A549 (cell line): ENCODE measurements around the gene SPOCK2. TPM values are rescaled to one million over a fixed set of nuclear protein-coding genes. Genes with fewer than 3 reads are reported as not detected.

ENCODE experiments used
- ATAC-seq, 2 experiments: fragments of 200-7000 bp in 1 of 2; fragments of >200 bp in 1 of 2; cut with Nextera tagmentation in 1 of 2; cut with Tn5 transposase in 1 of 2; 3 replicates each; pipeline versions ENCODE4 v1.8.0 to v1.9.1; 2018 to 2020; ENCODE audit warnings: mild to moderate bottlenecking in 1 of 2, moderate library complexity in 1 of 2
- CTCF ChIA-PET: fragments of 300-600 bp; sonication (Branson Sonifier 250); formaldehyde crosslinking; extraction: SDS; loops from one replicate; lab custom pipeline; 2021; ENCODE audit warnings: antibody characterized with exemption, inconsistent platforms; lab: Yijun Ruan, JAX
- POLR2A ChIA-PET: fragments of 350-600 bp; formaldehyde crosslinking; extraction: SDS; loops from one replicate; lab custom pipeline; 2021; ENCODE audit warnings: antibody characterized with exemption, inconsistent platforms; lab: Yijun Ruan, JAX
- DNase-seq, 2 experiments: peaks; one replicate each; pipeline versions ENCODE4 v3.0.0 to v3.0.0-alpha.2; 2011 to 2016; ENCODE audit warnings: low read depth in 1 of 2, low spot score in 1 of 2
- FAIRE-seq: peaks from 2 replicates; lab custom pipeline; 2011; peaks lifted over from hg19 to GRCh38; lab: Jason Lieb, UNC
- H3K27ac ChIP-seq, 2 experiments: fragments of >200 bp; sonication (Bioruptor Twin); formaldehyde crosslinking; 3 replicates each; pipeline ENCODE4 v1.5.1; 2016 to 2017
- H3K4me1 ChIP-seq: fragments of >200 bp; sonication (Bioruptor Twin); formaldehyde crosslinking; 3 replicates; pipeline ENCODE4 v1.6.1; 2016
- H3K4me2 ChIP-seq: fragments of >200 bp; sonication (Bioruptor Twin); formaldehyde crosslinking; 3 replicates; pipeline ENCODE4 v1.6.1; 2016
- H3K4me3 ChIP-seq: fragments of >200 bp; sonication (Bioruptor Twin); formaldehyde crosslinking; 3 replicates; pipeline ENCODE4 v1.5.1; 2016
- H3K9me3 ChIP-seq: fragments of >200 bp; sonication (Bioruptor Twin); formaldehyde crosslinking; 3 replicates; pipeline ENCODE4 v1.6.1; 2016
- CBX2 ChIP-seq: fragments of 200-600 bp; sonication (generic); IDR thresholded peaks from 2 replicates; pipeline ENCODE4 v1.6.1; 2016; ENCODE audit warnings: low read depth, mild to moderate bottlenecking, borderline replicate concordance
- CHD4 ChIP-seq: fragments of 200-600 bp; sonication (generic); IDR thresholded peaks from 2 replicates; pipeline ENCODE4 v1.6.1; 2016; ENCODE audit warnings: antibody characterized with exemption, mild to moderate bottlenecking, borderline replicate concordance
- EHMT2 ChIP-seq: fragments of 200-600 bp; sonication (generic); IDR thresholded peaks from 2 replicates; pipeline ENCODE4 v1.6.1; 2016; ENCODE audit warnings: antibody characterized with exemption, low read depth, mild to moderate bottlenecking, moderate library complexity
- FOSL2 ChIP-seq, 2 experiments: fragments of 450-650 bp in 1 of 2; fragments of >200 bp in 1 of 2; sonication (Bioruptor Twin) in 1 of 2; formaldehyde crosslinking; IDR thresholded peaks; 2 replicates each; pipeline versions ENCODE4 v1.5.0 to v1.6.1; 2016 to 2020; ENCODE audit warnings: mild to moderate bottlenecking in 1 of 2, moderate library complexity in 1 of 2
- FOXS1 ChIP-seq: fragments of 250-450 bp; sonication (Bioruptor Pico); IDR thresholded peaks from 2 replicates; pipeline ENCODE4 v1.5.0; 2020; ENCODE audit warnings: mild to moderate bottlenecking, moderate library complexity
- GATA3 ChIP-seq: IDR thresholded peaks from 2 replicates; pipeline ENCODE4 v1.6.1; 2012; ENCODE audit warnings: borderline replicate concordance
- KDM1A ChIP-seq: fragments of 200-600 bp; sonication (generic); IDR thresholded peaks from 2 replicates; pipeline ENCODE4 v1.6.1; 2016; ENCODE audit warnings: low read depth, mild to moderate bottlenecking
- KDM5A ChIP-seq: fragments of 200-600 bp; sonication (generic); IDR thresholded peaks from 2 replicates; pipeline ENCODE4 v1.6.1; 2016; ENCODE audit warnings: antibody characterized with exemption, mild to moderate bottlenecking
- MAFK ChIP-seq: fragments of 450-650 bp; IDR thresholded peaks from 2 replicates; pipeline ENCODE4 v1.6.1; 2014; ENCODE audit not compliant: partially characterized antibody
- RARB ChIP-seq: fragments of 250-450 bp; sonication (Bioruptor Pico); IDR thresholded peaks from 2 replicates; pipeline ENCODE4 v1.8.0; 2021; ENCODE audit warnings: mild to moderate bottlenecking, moderate library complexity
- ZFP36 ChIP-seq: fragments of 450-650 bp; IDR thresholded peaks from 2 replicates; pipeline ENCODE4 v1.6.1; 2014; ENCODE audit warnings: borderline replicate concordance; ENCODE audit not compliant: partially characterized antibody
- ZSCAN20 ChIP-seq: fragments of 250-450 bp; sonication (Bioruptor Pico); IDR thresholded peaks from 2 replicates; pipeline ENCODE4 v1.8.0; 2022; ENCODE audit warnings: mild to moderate bottlenecking, moderate library complexity
- WGBS: methylation state at CpG from one replicate; pipeline ENCODE4 v1.1.6; 2017; ENCODE audit errors: missing lambda C conversion rate; 5-methylcytosine and 5-hydroxymethylcytosine counted together
- polyA plus RNA-seq, 4 experiments: library from polyadenylated mRNA; depleted of rRNA in 3 of 4; stranded (reverse); fragments of >200 nt; fragmentation: RNase III in 1 of 4; extraction: RNeasy Plus Mini Kit Qiagen cat#74134 plus additional on column Dnase treatment in 1 of 4; gene quantifications; 2 replicates in 3 of 4; 3 replicates in 1 of 4; pipeline ENCODE4 v1.2.3, GENCODE V29; 2011 to 2017
- TF ChIP-seq, protein P1 (sequence below): IDR thresholded peaks from 2 replicates; pipeline ENCODE4 v1.6.1; 2012
- TF ChIP-seq, protein P2 (sequence below): fragments of >200 bp; sonication (Bioruptor Twin); formaldehyde crosslinking; IDR thresholded peaks from 3 replicates; pipeline ENCODE4 v1.6.1; 2016
- TF ChIP-seq, protein P3 (sequence below): fragments of 450-650 bp; IDR thresholded peaks from 2 replicates; pipeline ENCODE4 v1.6.1; 2014; ENCODE audit warnings: antibody characterized with exemption

SPOCK2 gene
- polyA plus RNA-seq, 2 of the 4 experiments (the other 2 are of a cell fraction), result 0.52 to 0.67 TPM

DNA sequence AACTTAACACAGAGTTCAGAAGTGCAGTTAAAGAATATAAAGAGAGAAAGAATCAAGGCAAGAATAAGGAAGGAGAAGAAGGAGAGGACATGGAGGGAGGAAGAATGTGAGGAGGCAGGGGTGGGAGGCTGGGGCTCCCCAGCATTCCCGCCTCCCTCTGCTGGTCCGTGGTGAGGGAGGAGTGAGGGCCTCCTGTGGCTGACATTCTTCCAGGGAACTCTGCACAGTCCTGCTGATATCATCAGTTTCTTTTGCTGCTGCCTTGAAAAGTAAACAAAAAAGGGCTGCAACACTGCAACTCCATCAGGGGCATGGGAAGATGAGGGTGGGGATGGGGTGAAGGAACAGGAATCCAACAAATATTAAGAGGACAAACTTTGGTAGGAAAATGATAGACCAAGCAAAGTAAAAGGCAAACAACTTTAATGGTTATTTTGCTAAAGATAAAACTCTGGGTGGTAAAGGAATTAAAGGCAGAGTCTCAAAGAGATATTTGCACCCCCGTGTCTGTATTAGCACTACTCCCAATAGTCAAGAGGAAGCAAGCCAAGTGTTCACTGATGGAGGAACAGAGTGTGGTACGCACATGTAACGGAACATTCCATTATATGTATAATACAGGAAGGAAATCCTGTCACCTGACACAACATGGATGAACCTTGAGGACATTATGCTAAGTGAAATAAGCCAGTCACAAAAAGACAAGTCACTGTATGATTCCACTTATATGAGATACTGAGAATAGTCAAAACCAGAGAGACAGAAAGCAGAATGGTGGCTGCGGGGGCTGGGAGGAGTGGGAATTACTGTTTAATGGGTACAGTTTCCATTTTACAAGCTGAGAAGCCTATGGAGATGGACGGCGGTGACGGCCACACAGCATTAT, 8.0 kb upstream of the SPOCK2 start:
- no peak overlapping the region for H3K4me3 ChIP-seq
- POLR2A ChIA-PET, result interaction anchor here (0.7 kb wide), 1 partner anchor 224 kb away, joined by 4 read pairs; no protein-coding TSS in a partner anchor
- peak in 1 of 2 experiments; percentile 60 for DNase-seq
- peak in 1 of 2 experiments; percentile 27; a peak in 3 of 6 replicates for ATAC-seq
- TF ChIP-seq FOSL2 (IDR thresholded peaks at IDR 0.05), result no peak
- no peak for TF ChIP-seq FOSL2 (CRISPR knock-in tag; IDR thresholded peaks at IDR 0.05)
- TF ChIP-seq, protein P1, sequence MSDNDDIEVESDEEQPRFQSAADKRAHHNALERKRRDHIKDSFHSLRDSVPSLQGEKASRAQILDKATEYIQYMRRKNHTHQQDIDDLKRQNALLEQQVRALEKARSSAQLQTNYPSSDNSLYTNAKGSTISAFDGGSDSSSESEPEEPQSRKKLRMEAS, result peak; percentile 28; the same call in 1 of the 2 replicates
- peak; percentile 84 for TF ChIP-seq MAFK
- TF ChIP-seq GATA3, result peak; percentile 56; the same call in 1 of the 2 replicates
- TF ChIP-seq, all 56 proteins: peak for 3
- Histone ChIP-seq H3K4me1 (peaks cover 57% of the 10 kb centered on the region), H3K27ac (peak overlapping the region; percentile 75 to 77), H3K9me3 (no peaks in the 10 kb centered on the region), H3K4me2 (peak overlapping the region; percentile 63)
- FAIRE-seq, result no peak
- CTCF ChIA-PET, result interaction anchor here (0.6 to 1.1 kb wide), 5 partner anchors 35 to 199 kb away, joined by 3 to 5 read pairs (median 3); no protein-coding TSS in a partner anchor
- WGBS, result 70% methylated on average over 9 of the region's 9 CpGs

DNA sequence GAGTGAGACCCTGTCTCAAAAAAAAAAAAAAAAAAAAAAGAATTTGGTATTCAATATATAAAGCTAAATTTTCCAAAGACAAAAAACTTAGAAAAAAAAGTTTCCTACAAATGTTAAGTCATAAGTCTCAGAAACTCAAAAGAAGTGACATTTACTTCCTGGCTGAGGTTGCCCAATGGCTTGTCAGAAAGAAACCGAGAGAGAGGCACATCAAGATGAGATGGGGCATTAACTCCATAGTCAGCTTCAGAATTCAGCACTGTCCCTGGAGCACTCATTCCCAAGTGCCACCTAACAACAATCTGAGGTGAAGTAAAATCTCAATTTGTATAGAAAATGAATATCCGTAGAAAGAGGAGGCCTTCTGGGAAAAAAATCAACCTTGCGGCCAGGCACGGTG, 6.8 kb upstream of the SPOCK2 start:
- ChIA-PET POLR2A (no interaction called here), CTCF (interaction anchor here (2.5 kb wide), 1 partner anchor 47 kb away, joined by 10 read pairs; no protein-coding TSS in a partner anchor)
- H3K4me1 ChIP-seq, result peaks cover 57% of the 10 kb centered on the region
- no peak for ATAC-seq
- no peak for DNase-seq
- no peak overlapping the region for H3K27ac ChIP-seq
- H3K9me3 ChIP-seq, result no peaks in the 10 kb centered on the region
- 97% methylated on average over 4 of the region's 4 CpGs for WGBS
- TF ChIP-seq RARB (CRISPR knock-in tag), result no peak
- TF ChIP-seq, protein P2, sequence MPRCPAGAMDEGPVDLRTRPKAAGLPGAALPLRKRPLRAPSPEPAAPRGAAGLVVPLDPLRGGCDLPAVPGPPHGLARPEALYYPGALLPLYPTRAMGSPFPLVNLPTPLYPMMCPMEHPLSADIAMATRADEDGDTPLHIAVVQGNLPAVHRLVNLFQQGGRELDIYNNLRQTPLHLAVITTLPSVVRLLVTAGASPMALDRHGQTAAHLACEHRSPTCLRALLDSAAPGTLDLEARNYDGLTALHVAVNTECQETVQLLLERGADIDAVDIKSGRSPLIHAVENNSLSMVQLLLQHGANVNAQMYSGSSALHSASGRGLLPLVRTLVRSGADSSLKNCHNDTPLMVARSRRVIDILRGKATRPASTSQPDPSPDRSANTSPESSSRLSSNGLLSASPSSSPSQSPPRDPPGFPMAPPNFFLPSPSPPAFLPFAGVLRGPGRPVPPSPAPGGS, result no peak
- no peak for TF ChIP-seq ZFP36
- TF ChIP-seq, protein P1, result no peak
- TF ChIP-seq KDM5A, result no peak
- no peak for TF ChIP-seq ZSCAN20 (CRISPR knock-in tag)
- TF ChIP-seq FOXS1 (CRISPR knock-in tag), result no peak
- TF ChIP-seq CHD4, result no peak
- no peak for TF ChIP-seq KDM1A
- TF ChIP-seq EHMT2, result no peak
- TF ChIP-seq, protein P3, sequence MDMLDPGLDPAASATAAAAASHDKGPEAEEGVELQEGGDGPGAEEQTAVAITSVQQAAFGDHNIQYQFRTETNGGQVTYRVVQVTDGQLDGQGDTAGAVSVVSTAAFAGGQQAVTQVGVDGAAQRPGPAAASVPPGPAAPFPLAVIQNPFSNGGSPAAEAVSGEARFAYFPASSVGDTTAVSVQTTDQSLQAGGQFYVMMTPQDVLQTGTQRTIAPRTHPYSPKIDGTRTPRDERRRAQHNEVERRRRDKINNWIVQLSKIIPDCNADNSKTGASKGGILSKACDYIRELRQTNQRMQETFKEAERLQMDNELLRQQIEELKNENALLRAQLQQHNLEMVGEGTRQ, result no peak
- no peak for TF ChIP-seq FOSL2 (IDR thresholded peaks at IDR 0.05)
- no peak for TF ChIP-seq FOSL2 (CRISPR knock-in tag; IDR thresholded peaks at IDR 0.05)
- H3K4me3 ChIP-seq, result no peak overlapping the region
- FAIRE-seq, result no peak
- no peak overlapping the region for H3K4me2 ChIP-seq

- WGBS, result 91% methylated on average over 2 of the region's 2 CpGs
- ChIA-PET CTCF (interaction anchor here (0.6 to 2.5 kb wide), 5 partner anchors 29 to 233 kb away, joined by 3 to 10 read pairs (median 3); no protein-coding TSS in a partner anchor), POLR2A (no interaction called here)
- H3K4me1 ChIP-seq, result peaks cover 56% of the 10 kb centered on the region
- FAIRE-seq (no peak), DNase-seq (no peak), ATAC-seq (no peak)
- no peak overlapping the region; a peak in 1 of 6 replicates for H3K27ac ChIP-seq
- TF ChIP-seq CBX2 (no peak), RARB (CRISPR knock-in tag) (no peak)
- no peak overlapping the region for H3K4me2 ChIP-seq
- no peaks in the 10 kb centered on the region for H3K9me3 ChIP-seq
- H3K4me3 ChIP-seq, result no peak overlapping the region
These were observed 6.2 kb upstream of the SPOCK2 start for GRCh38 chr10:72094574-72094973.
